ENCODE results near the gene PCP2.

The PCP2 gene

GRCh38 chr19:7633698-7634097 is at the start of gene PCP2:
Gene PCP2, minus strand, starts transcription at chr19:7633719. Its CDS starts 262 bp downstream, at chr19:7633457.
- no peak for DNase-seq

- DNase-seq, result no peak
Observed at GRCh38 chr19:7682175-7682855, 48.8 kb upstream of the PCP2 start.

- DNase-seq, result no peak
Observed at GRCh38 chr19:7681340-7682174, 48.0 kb upstream of the PCP2 start.

GRCh38 chr19:7680606-7681339 is 47.3 kb upstream of the PCP2 start, which contains the start of gene TRAPPC5:
Gene TRAPPC5, plus strand, starts transcription at chr19:7680833. Its CDS starts 1,421 bp downstream, at chr19:7682254.
- peak; percentile 25 for DNase-seq

- no peak for DNase-seq
Observed at GRCh38 chr19:7679771-7680605, 46.5 kb upstream of the PCP2 start.

- DNase-seq, result no peak
Observed at GRCh38 chr19:7678971-7679751, 45.6 kb upstream of the PCP2 start.

- DNase-seq, result no peak
Observed at GRCh38 chr19:7677669-7678311, 44.3 kb upstream of the PCP2 start.

GRCh38 chr19:7676854-7677253 is 43.3 kb upstream of the PCP2 start, which contains the start of gene MCEMP1:
Gene MCEMP1, plus strand, starts transcription at chr19:7677090. Its CDS starts 31 bp downstream, at chr19:7677121.
- DNase-seq, result no peak

GRCh38 chr19:7676376-7676775 is 42.9 kb upstream of the PCP2 start:
- no peak for DNase-seq

GRCh38 chr19:7674010-7675005 is 40.8 kb upstream of the PCP2 start:
- no peak for DNase-seq

- no peak for DNase-seq
Observed at GRCh38 chr19:7672522-7672921, 39.0 kb upstream of the PCP2 start.

GRCh38 chr19:7670790-7671189 is 37.3 kb upstream of the PCP2 start:
- DNase-seq, result no peak

- DNase-seq, result no peak
Observed at GRCh38 chr19:7670150-7670783, 36.7 kb upstream of the PCP2 start.

GRCh38 chr19:7669641-7670040 is 36.1 kb upstream of the PCP2 start:
- DNase-seq, result no peak

- no peak for DNase-seq
Observed at GRCh38 chr19:7668842-7669241, 35.3 kb upstream of the PCP2 start, which contains the start of gene RETN. Gene RETN, plus strand, starts transcription at chr19:7669049. Its CDS starts 278 bp downstream, at chr19:7669327.

GRCh38 chr19:7665076-7665475 is 31.6 kb upstream of the PCP2 start:
- no peak for DNase-seq

GRCh38 chr19:7663706-7664105 is 30.2 kb upstream of the PCP2 start:
- DNase-seq, result no peak

- no peak for DNase-seq
Observed at GRCh38 chr19:7662657-7663056, 29.1 kb upstream of the PCP2 start.

Measured in NCI-H1417 treated with DMSO at 0.1 percent for 48 hours (cell line).